ENCODE measurements around the gene PCNT. TPM values are rescaled to one million over a fixed set of nuclear protein-coding genes. Genes with fewer than 3 reads are reported as not detected.
A peak's percentile ranks its signal among the peaks of the same experiment; 100 is the strongest.

Gene PCNT
- total and polyA plus RNA-seq, 9 of the 15 experiments (the other 6 are each of a cell fraction or from before 2014, with no cell fraction given), result 9.1 to 53.5 (median 31.3) TPM

DNA sequence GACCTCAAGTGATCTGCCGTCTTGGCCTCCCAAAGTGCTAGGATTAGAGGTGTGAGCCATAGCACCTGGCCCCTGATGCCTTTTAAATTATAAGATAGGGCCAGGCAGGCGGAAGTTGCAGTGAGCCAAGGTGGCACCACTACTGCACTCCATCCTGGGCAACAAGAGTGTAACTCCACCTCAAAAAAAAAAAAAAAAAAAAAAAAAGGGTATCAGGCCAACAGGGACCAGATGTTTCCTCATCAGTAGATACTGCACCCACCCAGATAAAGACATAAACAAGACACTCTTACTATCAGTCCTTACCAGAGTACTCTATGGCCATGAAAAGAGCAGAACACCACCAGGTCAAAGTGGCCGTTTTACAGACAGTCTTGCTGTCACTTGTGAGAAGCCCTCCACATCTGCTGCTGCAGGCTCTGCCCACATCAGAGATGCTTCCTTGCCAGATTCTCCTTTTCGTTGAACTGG lies 3.6 kb upstream of the PCNT start (continued):
- TF ChIP-seq, protein P1, sequence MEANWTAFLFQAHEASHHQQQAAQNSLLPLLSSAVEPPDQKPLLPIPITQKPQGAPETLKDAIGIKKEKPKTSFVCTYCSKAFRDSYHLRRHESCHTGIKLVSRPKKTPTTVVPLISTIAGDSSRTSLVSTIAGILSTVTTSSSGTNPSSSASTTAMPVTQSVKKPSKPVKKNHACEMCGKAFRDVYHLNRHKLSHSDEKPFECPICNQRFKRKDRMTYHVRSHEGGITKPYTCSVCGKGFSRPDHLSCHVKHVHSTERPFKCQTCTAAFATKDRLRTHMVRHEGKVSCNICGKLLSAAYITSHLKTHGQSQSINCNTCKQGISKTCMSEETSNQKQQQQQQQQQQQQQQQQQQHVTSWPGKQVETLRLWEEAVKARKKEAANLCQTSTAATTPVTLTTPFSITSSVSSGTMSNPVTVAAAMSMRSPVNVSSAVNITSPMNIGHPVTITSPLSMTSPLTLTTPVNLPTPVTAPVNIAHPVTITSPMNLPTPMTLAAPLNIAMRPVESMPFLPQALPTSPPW (CRISPR knock-in tag; IDR thresholded peaks at IDR 0.05), result peak; percentile 74
- TF ChIP-seq, protein P2, sequence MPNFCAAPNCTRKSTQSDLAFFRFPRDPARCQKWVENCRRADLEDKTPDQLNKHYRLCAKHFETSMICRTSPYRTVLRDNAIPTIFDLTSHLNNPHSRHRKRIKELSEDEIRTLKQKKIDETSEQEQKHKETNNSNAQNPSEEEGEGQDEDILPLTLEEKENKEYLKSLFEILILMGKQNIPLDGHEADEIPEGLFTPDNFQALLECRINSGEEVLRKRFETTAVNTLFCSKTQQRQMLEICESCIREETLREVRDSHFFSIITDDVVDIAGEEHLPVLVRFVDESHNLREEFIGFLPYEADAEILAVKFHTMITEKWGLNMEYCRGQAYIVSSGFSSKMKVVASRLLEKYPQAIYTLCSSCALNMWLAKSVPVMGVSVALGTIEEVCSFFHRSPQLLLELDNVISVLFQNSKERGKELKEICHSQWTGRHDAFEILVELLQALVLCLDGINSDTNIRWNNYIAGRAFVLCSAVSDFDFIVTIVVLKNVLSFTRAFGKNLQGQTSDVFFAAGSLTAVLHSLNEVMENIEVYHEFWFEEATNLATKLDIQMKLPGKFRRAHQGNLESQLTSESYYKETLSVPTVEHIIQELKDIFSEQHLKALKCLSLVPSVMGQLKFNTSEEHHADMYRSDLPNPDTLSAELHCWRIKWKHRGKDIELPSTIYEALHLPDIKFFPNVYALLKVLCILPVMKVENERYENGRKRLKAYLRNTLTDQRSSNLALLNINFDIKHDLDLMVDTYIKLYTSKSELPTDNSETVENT (CRISPR knock-in tag; IDR thresholded peaks at IDR 0.05), result no peak
- TF ChIP-seq ZNF77 (CRISPR knock-in tag; IDR thresholded peaks at IDR 0.05) (no peak), C11orf30 (IDR thresholded peaks at IDR 0.05; ENCODE audit: low read depth) (no peak), NR3C1 (CRISPR knock-in tag; IDR thresholded peaks at IDR 0.05) (no peak), ZFP1 (CRISPR knock-in tag; IDR thresholded peaks at IDR 0.05) (no peak), CHD2 (IDR thresholded peaks at IDR 0.05; ENCODE audit: low read depth, low read length) (no peak), MBD2 (IDR thresholded peaks at IDR 0.05; ENCODE audit: borderline replicate concordance, low read depth) (peak; percentile 87), KLF10 (CRISPR knock-in tag; IDR thresholded peaks at IDR 0.05) (no peak), COPS2 (conservative IDR thresholded peaks at IDR 0.05) (no peak), CREB1 (IDR thresholded peaks at IDR 0.05) (peak; percentile 77), CREB1 (CRISPR knock-in tag; IDR thresholded peaks at IDR 0.05) (no peak), HMG20A (CRISPR knock-in tag; conservative IDR thresholded peaks at IDR 0.05) (no peak), CBFA2T2 (conservative IDR thresholded peaks at IDR 0.05) (peak; percentile 100), TFAM (CRISPR knock-in tag; conservative IDR thresholded peaks at IDR 0.05) (no peak)
- TF ChIP-seq, protein P3, sequence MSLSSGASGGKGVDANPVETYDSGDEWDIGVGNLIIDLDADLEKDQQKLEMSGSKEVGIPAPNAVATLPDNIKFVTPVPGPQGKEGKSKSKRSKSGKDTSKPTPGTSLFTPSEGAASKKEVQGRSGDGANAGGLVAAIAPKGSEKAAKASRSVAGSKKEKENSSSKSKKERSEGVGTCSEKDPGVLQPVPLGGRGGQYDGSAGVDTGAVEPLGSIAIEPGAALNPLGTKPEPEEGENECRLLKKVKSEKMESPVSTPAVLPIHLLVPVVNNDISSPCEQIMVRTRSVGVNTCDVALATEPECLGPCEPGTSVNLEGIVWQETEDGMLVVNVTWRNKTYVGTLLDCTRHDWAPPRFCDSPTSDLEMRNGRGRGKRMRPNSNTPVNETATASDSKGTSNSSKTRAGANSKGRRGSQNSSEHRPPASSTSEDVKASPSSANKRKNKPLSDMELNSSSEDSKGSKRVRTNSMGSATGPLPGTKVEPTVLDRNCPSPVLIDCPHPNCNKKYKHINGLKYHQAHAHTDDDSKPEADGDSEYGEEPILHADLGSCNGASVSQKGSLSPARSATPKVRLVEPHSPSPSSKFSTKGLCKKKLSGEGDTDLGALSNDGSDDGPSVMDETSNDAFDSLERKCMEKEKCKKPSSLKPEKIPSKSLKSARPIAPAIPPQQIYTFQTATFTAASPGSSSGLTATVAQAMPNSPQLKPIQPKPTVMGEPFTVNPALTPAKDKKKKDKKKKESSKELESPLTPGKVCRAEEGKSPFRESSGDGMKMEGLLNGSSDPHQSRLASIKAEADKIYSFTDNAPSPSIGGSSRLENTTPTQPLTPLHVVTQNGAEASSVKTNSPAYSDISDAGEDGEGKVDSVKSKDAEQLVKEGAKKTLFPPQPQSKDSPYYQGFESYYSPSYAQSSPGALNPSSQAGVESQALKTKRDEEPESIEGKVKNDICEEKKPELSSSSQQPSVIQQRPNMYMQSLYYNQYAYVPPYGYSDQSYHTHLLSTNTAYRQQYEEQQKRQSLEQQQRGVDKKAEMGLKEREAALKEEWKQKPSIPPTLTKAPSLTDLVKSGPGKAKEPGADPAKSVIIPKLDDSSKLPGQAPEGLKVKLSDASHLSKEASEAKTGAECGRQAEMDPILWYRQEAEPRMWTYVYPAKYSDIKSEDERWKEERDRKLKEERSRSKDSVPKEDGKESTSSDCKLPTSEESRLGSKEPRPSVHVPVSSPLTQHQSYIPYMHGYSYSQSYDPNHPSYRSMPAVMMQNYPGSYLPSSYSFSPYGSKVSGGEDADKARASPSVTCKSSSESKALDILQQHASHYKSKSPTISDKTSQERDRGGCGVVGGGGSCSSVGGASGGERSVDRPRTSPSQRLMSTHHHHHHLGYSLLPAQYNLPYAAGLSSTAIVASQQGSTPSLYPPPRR (CRISPR knock-in tag; IDR thresholded peaks at IDR 0.05; ENCODE audit: borderline replicate concordance), result no peak
- TF ChIP-seq, protein P4, sequence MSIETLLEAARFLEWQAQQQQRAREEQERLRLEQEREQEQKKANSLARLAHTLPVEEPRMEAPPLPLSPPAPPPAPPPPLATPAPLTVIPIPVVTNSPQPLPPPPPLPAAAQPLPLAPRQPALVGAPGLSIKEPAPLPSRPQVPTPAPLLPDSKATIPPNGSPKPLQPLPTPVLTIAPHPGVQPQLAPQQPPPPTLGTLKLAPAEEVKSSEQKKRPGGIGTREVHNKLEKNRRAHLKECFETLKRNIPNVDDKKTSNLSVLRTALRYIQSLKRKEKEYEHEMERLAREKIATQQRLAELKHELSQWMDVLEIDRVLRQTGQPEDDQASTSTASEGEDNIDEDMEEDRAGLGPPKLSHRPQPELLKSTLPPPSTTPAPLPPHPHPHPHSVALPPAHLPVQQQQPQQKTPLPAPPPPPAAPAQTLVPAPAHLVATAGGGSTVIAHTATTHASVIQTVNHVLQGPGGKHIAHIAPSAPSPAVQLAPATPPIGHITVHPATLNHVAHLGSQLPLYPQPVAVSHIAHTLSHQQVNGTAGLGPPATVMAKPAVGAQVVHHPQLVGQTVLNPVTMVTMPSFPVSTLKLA (conservative IDR thresholded peaks at IDR 0.05), result peak; percentile 30 to 83; a peak in 3 of 4 replicates
- TF ChIP-seq, protein P5, sequence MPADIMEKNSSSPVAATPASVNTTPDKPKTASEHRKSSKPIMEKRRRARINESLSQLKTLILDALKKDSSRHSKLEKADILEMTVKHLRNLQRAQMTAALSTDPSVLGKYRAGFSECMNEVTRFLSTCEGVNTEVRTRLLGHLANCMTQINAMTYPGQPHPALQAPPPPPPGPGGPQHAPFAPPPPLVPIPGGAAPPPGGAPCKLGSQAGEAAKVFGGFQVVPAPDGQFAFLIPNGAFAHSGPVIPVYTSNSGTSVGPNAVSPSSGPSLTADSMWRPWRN (IDR thresholded peaks at IDR 0.05; ENCODE audit: low read depth), result peak; percentile 85
